Caki2 (cell line): Measurements from ENCODE around the gene PODXL2. TPM values are rescaled to one million over a fixed set of nuclear protein-coding genes. Genes with fewer than 3 reads are reported as not detected.

ENCODE experiments used
- DNase-seq: peaks from one replicate; pipeline ENCODE4 v3.0.0-alpha.2; 2015; ENCODE audit warnings: low read depth
- in situ Hi-C: cut with HindIII; loops from 2 replicates; pipeline ENCODE4 v1.10.0; 2016; ENCODE audit warnings: low sequenced_read_pairs, low pct_unique_long_range_greater_than_20kb, mixed read lengths
- total RNA-seq: library from RNA; depleted of rRNA; stranded (reverse); fragments of >200 nt; shearing (Covaris generic); gene quantifications from 2 replicates; pipeline ENCODE4 v1.2.3, GENCODE V29; 2014; ENCODE audit warnings: low replicate concordance; rRNA removed

Gene PODXL2, protein sequence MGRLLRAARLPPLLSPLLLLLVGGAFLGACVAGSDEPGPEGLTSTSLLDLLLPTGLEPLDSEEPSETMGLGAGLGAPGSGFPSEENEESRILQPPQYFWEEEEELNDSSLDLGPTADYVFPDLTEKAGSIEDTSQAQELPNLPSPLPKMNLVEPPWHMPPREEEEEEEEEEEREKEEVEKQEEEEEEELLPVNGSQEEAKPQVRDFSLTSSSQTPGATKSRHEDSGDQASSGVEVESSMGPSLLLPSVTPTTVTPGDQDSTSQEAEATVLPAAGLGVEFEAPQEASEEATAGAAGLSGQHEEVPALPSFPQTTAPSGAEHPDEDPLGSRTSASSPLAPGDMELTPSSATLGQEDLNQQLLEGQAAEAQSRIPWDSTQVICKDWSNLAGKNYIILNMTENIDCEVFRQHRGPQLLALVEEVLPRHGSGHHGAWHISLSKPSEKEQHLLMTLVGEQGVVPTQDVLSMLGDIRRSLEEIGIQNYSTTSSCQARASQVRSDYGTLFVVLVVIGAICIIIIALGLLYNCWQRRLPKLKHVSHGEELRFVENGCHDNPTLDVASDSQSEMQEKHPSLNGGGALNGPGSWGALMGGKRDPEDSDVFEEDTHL
- total RNA-seq = 62.4 and 79.4 TPM in 2 replicates

DNA sequence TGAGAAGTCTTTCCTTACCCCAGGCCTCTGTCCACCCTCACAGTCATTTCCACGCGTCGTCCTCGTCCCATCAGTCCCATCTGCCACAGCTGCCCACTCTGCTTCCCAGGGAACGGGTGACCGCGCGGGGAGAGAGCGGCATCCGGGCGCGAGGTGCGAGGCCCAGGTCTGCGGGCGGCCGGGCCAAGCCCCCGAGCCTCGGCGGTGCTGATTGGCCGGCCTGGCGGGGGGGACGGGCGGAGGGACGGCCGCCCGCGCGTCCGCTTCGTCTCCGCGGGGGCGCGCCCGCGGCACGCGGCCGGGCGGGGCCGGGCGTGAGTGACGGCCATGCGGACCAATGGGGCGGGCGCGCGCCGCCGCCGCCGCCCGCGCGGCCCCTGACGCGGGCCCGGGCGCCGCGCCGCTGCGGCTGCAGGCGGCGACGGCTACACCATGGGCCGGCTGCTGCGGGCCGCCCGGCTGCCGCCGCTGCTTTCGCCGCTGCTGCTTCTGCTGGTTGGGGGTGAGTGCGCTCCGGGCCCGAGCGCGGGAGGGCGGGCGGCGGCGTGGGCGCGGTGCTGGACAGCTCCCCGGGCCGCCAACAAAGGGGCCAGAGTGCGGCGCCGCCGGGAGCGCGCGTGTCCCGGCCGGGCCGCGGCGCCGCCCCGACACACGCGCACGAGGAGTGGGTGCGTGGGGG is at the start of gene PODXL2:
Gene PODXL2, plus strand, starts transcription at position 398 of the 679 bp plus-strand sequence. Its CDS starts 35 bp downstream, at position 433.
- DNase-seq = peak; percentile 47
- in situ Hi-C loops = no loop called here

DNA sequence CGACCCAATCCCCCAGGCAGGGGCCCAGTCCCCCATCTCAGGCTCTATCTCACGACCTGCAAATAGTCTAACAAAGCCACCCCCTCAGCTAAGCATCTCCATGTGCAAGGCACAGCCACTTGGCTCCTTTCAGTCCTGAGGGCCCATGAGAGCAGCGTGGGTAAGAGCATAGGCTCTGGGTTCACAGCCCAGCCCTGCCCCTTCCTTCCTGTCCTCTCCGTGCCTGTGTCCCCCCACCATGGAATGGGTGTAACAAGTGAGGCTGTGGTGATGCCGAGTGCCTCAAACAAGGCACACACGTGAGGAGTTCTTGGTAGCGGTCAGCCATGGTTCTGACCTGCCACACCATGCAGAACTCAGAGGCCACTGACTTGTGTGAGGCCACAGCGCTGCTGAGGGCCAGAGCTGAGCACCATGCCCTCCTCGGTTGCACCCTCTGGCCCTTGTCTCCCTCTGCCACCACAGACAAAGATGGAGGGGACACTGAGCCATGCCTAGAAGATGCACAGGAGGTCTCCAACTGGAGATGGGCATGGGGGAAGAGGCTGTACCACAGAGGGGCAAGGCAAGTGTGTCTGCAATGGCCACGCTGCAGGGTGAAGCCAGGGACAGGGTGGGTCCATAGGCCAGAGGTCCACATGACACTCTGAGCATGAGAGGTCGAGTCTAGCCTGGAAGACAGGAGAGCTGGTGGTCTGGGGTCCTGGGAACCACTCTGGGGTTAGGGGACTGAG is 48.5 kb upstream of the PODXL2 start:
- in situ Hi-C loops = no loop called here

DNA sequence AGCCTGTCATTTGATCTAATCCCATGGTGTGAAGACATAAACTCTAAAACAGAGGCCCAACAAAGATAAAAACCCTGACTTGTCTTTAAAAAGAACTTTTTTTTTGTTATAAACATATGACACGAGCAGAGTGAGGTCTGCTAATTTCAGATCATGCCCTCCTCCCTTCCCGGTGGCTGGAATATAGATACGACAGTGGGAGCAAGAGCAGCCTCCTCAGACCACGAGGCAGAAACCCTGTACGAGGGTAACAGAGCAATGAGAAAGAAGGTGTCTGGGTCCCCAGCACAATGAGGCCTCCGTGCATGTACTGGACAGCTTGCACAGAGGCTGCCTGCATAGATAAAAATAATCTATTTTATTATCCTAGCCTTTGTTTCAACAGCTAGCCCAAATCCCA is 44.3 kb upstream of the PODXL2 start:
- in situ Hi-C loops = no loop called here
- no peak for DNase-seq

More for the DNA sequence above, 48.5 kb upstream of the PODXL2 start:
- DNase-seq = no peak

DNA sequence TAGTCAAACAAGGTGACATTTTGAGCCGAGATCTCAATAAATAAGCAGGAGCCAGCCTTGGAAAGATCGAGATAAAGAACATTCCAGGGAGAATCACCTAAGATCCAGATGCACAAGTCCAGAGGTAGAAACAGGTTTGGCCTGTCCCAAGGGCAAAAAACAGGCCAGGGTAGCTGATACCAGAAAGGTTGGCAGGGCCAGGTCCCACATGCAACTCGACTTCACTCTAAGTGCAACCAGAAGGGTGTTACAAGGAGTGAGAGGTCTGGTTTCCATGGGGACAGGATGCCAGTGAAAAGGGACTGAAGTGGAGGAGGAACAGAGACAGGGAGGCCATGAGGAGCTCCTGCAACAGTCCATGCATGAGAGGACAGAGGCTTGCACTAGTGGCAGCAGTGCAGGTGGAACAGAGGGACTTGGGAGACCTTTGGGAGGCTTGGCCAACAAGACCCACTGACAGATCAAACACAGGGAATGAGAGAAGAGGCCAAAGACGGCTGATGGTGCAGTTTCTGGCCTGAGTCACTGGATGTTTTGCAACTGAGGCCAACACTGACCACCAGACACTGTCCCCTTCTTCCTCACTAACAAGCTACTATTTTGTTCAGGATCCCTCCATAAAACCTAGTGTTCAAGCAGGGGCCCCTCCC is 43.7 kb upstream of the PODXL2 start:
- no peak for DNase-seq
- in situ Hi-C loops = no loop called here

DNA sequence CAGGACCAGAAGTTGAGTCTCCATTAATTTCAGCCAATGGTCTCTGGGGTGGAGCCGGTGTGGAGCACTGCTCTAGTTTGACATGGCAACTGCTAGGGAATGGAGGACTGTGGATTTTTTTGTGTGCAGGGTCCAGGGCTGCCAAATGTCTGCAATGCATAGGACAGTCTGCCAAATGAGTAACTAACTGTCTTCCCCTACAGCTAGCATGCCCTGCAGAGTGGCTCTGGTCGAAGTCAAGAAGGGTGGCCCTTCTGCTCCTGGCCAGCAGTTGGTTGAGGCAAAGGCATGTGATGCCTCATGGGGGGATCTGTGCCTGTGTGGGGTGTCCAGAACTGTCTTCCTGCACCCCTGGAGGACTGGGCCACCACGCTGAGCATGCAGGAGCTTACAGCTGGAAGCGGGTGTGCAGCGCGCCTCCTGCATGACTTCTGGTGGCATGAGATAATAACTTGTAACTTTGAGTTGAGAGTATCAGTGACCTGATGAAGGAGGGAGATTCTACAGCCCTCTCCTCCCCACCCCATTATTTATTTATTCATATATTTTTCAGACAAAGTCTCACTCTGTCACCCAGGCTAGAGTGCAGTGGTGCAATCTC is 43.1 kb upstream of the PODXL2 start:
- no peak for DNase-seq
- in situ Hi-C loops = no loop called here

DNA sequence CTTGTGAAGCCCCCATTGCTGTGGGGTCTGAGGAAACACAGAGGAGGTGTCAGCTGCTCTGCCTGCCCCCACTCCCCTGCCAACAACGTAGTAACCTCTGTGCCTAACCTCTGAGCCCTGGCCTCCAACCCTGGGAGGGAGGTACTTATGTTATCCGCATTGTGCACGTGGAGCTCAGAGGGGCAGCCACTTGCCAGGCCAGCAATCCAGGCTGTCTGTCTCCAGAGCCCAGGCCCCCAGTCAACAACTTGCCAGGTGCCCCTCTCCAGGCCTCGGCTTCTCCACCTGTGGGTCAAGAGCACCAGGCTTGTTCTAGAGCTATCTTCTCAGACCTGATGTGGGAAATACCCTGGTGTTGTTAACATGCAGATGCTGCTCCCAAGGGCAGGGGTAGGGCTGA is 41.1 kb upstream of the PODXL2 start:
- in situ Hi-C loops = no loop called here
- no peak for DNase-seq

DNA sequence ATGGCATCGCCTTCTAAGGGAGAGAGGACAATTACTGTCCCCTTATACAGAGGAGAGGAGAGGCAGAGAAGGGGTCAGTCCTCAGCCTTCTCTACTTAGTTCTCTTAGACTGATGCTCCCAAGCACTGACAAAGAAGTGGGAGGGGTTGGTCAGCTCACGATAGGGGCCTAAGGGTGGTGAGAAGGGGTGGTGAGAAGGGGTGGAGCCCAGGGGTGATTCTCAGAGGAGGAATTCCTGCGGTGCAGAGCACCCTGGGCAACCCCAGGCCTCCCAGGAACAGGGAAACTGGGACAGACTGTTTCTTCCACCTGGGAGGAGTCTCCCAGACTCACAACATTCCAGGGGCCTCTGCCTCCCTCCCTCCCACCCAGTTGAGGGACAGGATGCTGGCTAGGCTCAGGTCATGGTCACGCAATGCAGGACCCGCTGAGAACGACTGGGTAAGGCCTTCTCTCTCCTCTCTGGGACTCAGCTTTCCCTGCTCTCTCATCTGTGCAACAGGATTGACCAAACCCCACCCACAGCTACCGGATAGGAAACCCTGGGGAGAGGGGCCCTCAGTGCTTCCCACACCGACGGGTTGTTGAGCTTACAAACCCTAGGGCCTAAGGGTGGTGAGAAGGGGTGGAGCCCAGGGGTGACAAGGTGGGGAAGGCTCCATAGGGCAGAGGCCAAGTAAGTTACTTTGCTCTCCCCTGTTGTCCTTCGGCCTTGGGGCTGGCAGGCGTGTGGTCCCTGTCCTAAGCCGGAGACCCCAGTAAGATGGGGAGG is 40.0 kb upstream of the PODXL2 start:
- in situ Hi-C loops = no loop called here
- peak; percentile 76 for DNase-seq

DNA sequence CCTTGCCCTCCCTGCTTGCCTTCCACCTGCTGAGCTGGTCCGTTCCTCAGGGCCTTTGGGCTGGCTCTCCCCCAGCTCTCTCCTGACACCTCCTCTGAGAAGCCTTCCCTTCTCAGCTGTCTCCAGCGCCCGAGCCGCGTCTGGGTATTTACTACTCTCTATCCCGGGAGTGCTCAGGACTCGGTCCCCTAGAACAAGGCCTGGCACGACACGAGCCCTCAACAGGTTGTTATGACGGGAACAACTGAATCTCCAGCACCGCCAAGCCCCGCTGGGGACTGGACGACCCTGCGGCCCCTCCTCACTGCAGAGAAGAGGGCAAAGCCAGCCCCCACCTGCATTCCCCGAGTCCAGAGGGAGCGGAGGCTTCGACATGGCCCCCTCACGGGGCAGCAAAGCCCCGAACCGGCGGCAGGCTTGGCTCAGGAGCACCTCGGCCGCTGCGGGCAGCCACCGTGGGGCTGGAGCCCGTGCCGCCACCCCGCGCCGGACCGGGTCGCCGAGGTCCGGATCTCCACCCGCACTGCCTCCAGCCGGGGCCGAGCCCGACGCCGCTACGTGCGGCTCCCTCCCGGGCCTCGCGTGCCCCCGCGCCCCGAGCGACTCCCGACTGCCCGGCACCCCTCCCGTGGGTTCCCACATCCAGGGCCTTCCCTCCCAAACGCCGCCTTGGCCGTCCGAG is 39.2 kb upstream of the PODXL2 start:
- in situ Hi-C loops = no loop called here
- peak; percentile 17 for DNase-seq

DNA sequence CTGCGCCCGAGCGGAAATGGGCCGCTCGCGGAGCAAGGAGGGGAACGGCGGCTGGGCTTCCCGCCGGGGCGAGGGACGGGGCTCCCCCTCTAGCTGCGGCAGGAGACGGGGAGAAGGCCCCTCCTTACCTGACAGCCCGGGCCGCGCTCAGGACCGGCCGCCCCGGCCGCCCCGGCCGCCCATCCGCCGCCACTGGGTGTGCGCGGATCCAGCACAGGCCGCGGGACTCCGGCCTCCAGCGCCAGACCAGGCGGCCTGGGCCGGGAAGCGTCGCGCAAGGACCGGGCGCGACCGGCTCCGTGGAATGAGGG is 38.7 kb upstream of the PODXL2 start:
- DNase-seq = no peak
- in situ Hi-C loops = no loop called here

DNA sequence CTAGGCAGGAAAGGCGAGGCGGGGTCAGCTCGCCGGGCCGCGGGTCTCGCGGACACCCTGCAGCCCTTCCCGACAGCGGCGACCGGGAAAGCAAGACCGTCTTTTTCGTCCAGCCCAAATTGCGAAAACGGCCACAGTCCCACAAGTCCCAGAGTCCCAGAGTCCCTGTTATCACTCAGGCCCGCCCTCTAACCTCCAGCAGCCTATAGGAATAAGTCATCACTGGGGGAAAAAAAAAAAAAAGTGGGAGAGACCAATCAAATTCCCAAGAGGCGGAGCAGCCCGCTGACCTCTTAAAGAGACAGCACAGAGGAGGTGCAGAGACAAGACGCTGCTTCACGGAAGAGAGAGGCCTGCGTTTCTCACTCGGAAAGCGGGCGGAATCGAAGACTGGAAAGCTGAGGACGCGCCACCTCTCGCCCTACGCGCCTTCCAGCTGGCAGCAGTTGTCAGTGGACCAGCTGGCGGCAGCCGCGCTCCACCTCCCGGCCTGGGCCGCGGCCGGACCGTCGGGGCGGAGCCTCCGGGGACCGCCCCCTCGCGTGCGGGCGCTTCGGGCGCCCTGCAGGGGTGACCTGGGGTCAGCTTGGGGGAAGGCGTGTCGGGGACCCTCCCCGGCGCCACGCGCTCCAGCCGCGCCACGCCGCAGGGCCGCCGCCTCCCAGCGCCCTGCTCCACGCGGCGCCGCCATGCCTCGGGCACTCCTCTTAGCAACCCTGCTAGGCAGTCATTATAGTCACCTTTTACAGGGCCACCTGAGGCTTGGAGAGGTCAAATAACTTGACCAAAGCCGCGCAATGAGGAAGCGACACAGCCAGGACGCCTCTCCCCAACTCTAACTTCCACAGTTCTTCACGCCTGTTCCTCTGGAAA is 38.2 kb upstream of the PODXL2 start, which contains the start of gene TPRA1:
Gene TPRA1, minus strand, starts transcription at position 141 of the 873 bp plus-strand sequence. CDS start 10,587 bp downstream, outside the sequence.
- peak; percentile 98 for DNase-seq
- in situ Hi-C loops = no loop called here

DNA sequence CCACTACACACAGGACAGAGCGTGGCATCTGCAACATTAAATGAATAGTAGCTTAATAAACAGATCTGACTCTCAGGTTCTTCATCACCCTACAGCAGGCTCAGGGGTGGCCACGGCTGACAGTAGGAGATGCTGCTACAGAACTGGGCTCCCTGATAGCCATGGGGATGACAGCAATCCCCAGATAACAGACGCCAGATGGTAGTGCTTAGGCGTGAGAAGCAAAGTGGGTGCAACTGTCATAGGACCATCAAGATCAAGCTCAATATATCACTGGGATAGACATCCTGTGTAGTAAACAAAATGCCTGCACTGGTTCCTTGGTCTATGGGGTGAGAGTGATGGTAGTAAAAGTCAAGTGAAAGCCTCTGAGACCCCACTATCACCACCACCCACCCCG is 35.8 kb upstream of the PODXL2 start:
- in situ Hi-C loops = no loop called here
- DNase-seq = no peak

DNA sequence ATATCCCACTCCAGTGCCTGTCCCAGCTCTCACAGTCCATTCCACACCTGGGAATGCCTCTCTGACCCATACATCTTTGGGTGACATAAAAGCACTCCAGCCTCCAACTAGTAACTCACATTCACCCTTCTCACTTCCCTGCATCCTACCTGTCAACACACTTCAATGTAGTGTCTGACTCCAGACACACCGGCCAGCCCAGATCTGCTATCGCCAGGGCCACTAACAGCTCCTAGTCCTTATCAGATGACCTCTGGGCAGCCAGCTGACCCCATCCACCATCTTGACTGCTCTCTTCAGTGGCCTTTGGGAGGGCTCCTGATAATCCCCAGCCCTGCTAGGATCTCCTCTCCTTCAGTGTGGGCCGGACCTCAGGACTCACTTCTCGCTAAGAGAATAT is 33.7 kb upstream of the PODXL2 start:
- in situ Hi-C loops = no loop called here
- no peak for DNase-seq

DNA sequence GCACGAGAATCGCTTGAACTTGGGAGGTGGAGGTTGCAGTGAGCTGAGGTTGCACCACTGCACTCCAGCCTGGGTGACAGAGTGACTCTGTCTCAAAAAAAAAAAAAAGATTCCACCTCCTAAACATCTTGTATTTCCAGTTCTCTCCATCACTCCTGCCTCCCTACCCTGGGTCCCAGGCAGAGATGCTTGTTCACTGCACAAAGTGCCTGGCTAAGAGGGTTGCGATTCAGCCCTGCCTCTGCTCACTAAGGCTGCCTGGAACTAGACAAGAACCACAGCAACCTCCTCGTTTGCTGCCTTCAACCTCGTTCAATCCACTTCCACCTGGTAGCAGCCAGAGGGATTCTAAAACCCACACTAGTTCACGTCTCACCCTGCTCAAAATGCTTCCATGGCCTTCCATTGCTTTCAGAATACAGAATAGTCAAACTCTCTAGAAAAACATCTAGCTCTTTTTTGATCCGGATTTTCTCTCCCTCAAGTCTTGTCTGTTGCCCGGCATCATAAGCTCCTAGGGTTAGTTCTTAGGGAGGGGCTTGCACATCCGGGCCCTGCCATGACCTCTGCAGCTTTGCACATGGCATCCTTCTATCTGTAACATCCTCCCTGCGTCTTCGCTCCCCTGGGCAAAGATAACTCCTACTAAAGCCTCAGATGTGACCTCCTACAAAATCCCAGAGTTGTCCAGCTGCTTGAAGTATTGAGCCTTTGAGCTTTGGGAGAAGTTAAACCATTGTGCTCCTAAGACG is 31.8 kb upstream of the PODXL2 start:
- in situ Hi-C loops = no loop called here
- no peak for DNase-seq

DNA sequence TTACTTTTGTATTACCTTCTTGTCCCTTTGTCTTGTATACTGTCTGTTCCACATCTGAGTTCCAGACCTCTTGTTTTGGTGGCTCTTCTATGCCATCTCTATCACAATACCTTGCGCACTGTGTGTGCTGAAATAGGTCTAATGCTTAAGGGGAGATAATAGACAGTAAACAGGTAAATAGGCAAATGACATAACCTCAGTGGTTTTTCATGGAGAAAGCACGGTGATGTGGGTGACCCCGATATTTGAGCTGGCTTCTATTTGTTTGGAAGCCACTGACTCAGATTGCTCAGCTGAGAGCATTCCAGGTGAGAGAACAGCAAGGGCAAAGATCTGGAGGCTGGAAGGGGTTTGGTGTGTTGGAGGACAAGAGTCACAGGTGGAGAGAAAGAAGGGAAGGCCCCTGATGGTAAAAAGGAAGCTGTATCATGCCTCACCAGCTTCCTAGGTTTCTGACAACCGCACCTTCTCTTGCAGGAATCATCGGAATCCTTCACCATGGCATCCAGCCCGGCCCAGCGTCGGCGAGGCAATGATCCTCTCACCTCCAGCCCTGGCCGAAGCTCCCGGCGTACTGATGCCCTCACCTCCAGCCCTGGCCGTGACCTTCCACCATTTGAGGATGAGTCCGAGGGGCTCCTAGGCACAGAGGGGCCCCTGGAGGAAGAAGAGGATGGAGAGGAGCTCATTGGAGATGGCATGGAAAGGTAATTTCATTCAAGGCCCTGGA is 30.0 kb upstream of the PODXL2 start:
- in situ Hi-C loops = no loop called here
- no peak for DNase-seq
